HUES64 (cell line): ENCODE data around the gene SERPINA3.

ENCODE experiments used
- H3K27ac ChIP-seq: 2 replicates; pipeline ENCODE4 v1.7.0; 2013; ENCODE audit warnings: low read depth, low read length, inconsistent platforms
- H3K27me3 ChIP-seq: 2 replicates; pipeline ENCODE4 v1.6.1; 2013; ENCODE audit warnings: mild to moderate bottlenecking, low read length; ENCODE audit not compliant: insufficient read depth
- H3K36me3 ChIP-seq: 2 replicates; pipeline ENCODE4 v1.6.1; 2013; ENCODE audit warnings: mild to moderate bottlenecking, low read length; ENCODE audit not compliant: insufficient read depth
- H3K4me1 ChIP-seq: 2 replicates; pipeline ENCODE4 v1.6.1; 2013; ENCODE audit warnings: mild to moderate bottlenecking, low read length, moderate library complexity; ENCODE audit not compliant: insufficient read depth
- H3K4me3 ChIP-seq: 2 replicates; pipeline ENCODE4 v1.5.1; 2013; ENCODE audit warnings: mild to moderate bottlenecking, low read length, moderate library complexity
- H3K9ac ChIP-seq: 2 replicates; pipeline ENCODE4 v1.6.1; 2013; ENCODE audit warnings: mild to moderate bottlenecking, low read depth, low read length
- H3K9me3 ChIP-seq: 2 replicates; pipeline ENCODE4 v1.6.1; 2013; ENCODE audit warnings: low read depth, low read length; ENCODE audit not compliant: insufficient read depth
- WGBS: fragments of 150-250, 120-280 bp; methylation state at CpG from one replicate; pipeline ENCODE4 v1.1.7; 2013; ENCODE audit warnings: missing lambda C conversion rate; 5-methylcytosine and 5-hydroxymethylcytosine counted together

Gene SERPINA3

GRCh38 chr14:94586635-94587034 lies 25.6 kb upstream of the SERPINA3 start:
- H3K27me3 ChIP-seq, result no peaks in the 10 kb centered on the region
- no peaks in the 10 kb centered on the region for H3K36me3 ChIP-seq
- 89% methylated on average over 4 of the region's 4 CpGs for WGBS
- H3K9me3 ChIP-seq, result peaks cover 10% of the 10 kb centered on the region; the same call in 1 of the 2 replicates
- H3K9ac ChIP-seq, result no peak overlapping the region
- no peaks in the 10 kb centered on the region for H3K4me1 ChIP-seq
- H3K4me3 ChIP-seq, result no peak overlapping the region
- H3K27ac ChIP-seq, result no peak overlapping the region

GRCh38 chr14:94588311-94588710 lies 23.9 kb upstream of the SERPINA3 start:
- H3K27ac ChIP-seq, result no peak overlapping the region
- H3K27me3 ChIP-seq, result no peaks in the 10 kb centered on the region
- H3K4me1 ChIP-seq, result no peaks in the 10 kb centered on the region
- H3K9me3 ChIP-seq, result peaks cover 7% of the 10 kb centered on the region; the same call in 1 of the 2 replicates
- no peak overlapping the region for H3K9ac ChIP-seq
- WGBS, result 93% methylated on average over 4 of the region's 4 CpGs
- H3K36me3 ChIP-seq, result no peaks in the 10 kb centered on the region
- H3K4me3 ChIP-seq, result no peak overlapping the region

- Histone ChIP-seq H3K9ac (no peak overlapping the region), H3K27ac (no peak overlapping the region), H3K4me3 (no peak overlapping the region), H3K36me3 (no peaks in the 10 kb centered on the region), H3K4me1 (no peaks in the 10 kb centered on the region), H3K9me3 (no peaks in the 10 kb centered on the region), H3K27me3 (no peaks in the 10 kb centered on the region)
Measured at GRCh38 chr14:94591073-94591472, 21.1 kb upstream of the SERPINA3 start.

GRCh38 chr14:94591871-94592270 lies 20.3 kb upstream of the SERPINA3 start:
- H3K9me3 ChIP-seq, result no peaks in the 10 kb centered on the region
- H3K4me3 ChIP-seq, result no peak overlapping the region
- H3K27me3 ChIP-seq, result no peaks in the 10 kb centered on the region
- H3K27ac ChIP-seq, result no peak overlapping the region
- WGBS, result 95% methylated on average over 8 of the region's 8 CpGs
- no peaks in the 10 kb centered on the region for H3K36me3 ChIP-seq
- H3K9ac ChIP-seq, result no peak overlapping the region
- no peaks in the 10 kb centered on the region for H3K4me1 ChIP-seq

GRCh38 chr14:94592457-94592856 lies 19.7 kb upstream of the SERPINA3 start:
- no peaks in the 10 kb centered on the region for H3K9me3 ChIP-seq
- H3K4me1 ChIP-seq, result no peaks in the 10 kb centered on the region
- no peaks in the 10 kb centered on the region for H3K36me3 ChIP-seq
- no peak overlapping the region for H3K9ac ChIP-seq
- H3K4me3 ChIP-seq, result no peak overlapping the region
- no peaks in the 10 kb centered on the region for H3K27me3 ChIP-seq
- no peak overlapping the region for H3K27ac ChIP-seq

GRCh38 chr14:94593376-94593748 lies 18.8 kb upstream of the SERPINA3 start:
- no peaks in the 10 kb centered on the region for H3K36me3 ChIP-seq
- WGBS, result 67% methylated on average over 3 of the region's 3 CpGs
- no peak overlapping the region for H3K4me3 ChIP-seq
- no peak overlapping the region for H3K9ac ChIP-seq
- H3K27ac ChIP-seq, result no peak overlapping the region
- no peaks in the 10 kb centered on the region for H3K9me3 ChIP-seq
- H3K27me3 ChIP-seq, result no peaks in the 10 kb centered on the region
- H3K4me1 ChIP-seq, result no peaks in the 10 kb centered on the region

GRCh38 chr14:94593749-94594431 lies 18.3 kb upstream of the SERPINA3 start:
- Histone ChIP-seq H3K9ac (no peak overlapping the region), H3K36me3 (no peaks in the 10 kb centered on the region), H3K27me3 (no peaks in the 10 kb centered on the region), H3K27ac (no peak overlapping the region), H3K9me3 (no peaks in the 10 kb centered on the region), H3K4me3 (no peak overlapping the region), H3K4me1 (peaks cover 4% of the 10 kb centered on the region; the same call in 1 of the 2 replicates)
- 93% methylated on average over 4 of the region's 4 CpGs for WGBS

GRCh38 chr14:94594441-94594840 lies 17.8 kb upstream of the SERPINA3 start:
- 92% methylated on average over 7 of the region's 7 CpGs for WGBS
- no peaks in the 10 kb centered on the region for H3K9me3 ChIP-seq
- no peaks in the 10 kb centered on the region for H3K27me3 ChIP-seq
- no peak overlapping the region for H3K4me3 ChIP-seq
- no peaks in the 10 kb centered on the region for H3K36me3 ChIP-seq
- no peak overlapping the region for H3K27ac ChIP-seq
- H3K9ac ChIP-seq, result no peak overlapping the region
- H3K4me1 ChIP-seq, result peaks cover 10% of the 10 kb centered on the region; the same call in 1 of the 2 replicates

GRCh38 chr14:94595912-94596311 lies 16.3 kb upstream of the SERPINA3 start:
- H3K27ac ChIP-seq, result no peak overlapping the region

GRCh38 chr14:94596361-94596760 lies 15.8 kb upstream of the SERPINA3 start:
- 88% methylated on average over 9 of the region's 9 CpGs for WGBS
- Histone ChIP-seq H3K9ac (no peak overlapping the region), H3K27me3 (no peaks in the 10 kb centered on the region), H3K4me3 (no peak overlapping the region), H3K4me1 (peaks cover 10% of the 10 kb centered on the region; the same call in 1 of the 2 replicates), H3K36me3 (no peaks in the 10 kb centered on the region), H3K9me3 (no peaks in the 10 kb centered on the region), H3K27ac (no peak overlapping the region)

More at GRCh38 chr14:94595912-94596311, 16.3 kb upstream of the SERPINA3 start:
- Histone ChIP-seq H3K4me3 (no peak overlapping the region), H3K4me1 (peaks cover 10% of the 10 kb centered on the region; the same call in 1 of the 2 replicates), H3K9me3 (no peaks in the 10 kb centered on the region), H3K9ac (no peak overlapping the region), H3K27me3 (no peaks in the 10 kb centered on the region), H3K36me3 (no peaks in the 10 kb centered on the region)
- WGBS, result 82% methylated on average over 2 of the region's 2 CpGs

- peaks cover 15% of the 10 kb centered on the region; the same call in 1 of the 2 replicates for H3K4me1 ChIP-seq
- no peaks in the 10 kb centered on the region for H3K9me3 ChIP-seq
- H3K27ac ChIP-seq, result no peak overlapping the region
- H3K27me3 ChIP-seq, result no peaks in the 10 kb centered on the region
- no peak overlapping the region for H3K9ac ChIP-seq
- H3K4me3 ChIP-seq, result no peak overlapping the region
- 96% methylated on average over 5 of the region's 5 CpGs for WGBS
- H3K36me3 ChIP-seq, result no peaks in the 10 kb centered on the region
Measured at GRCh38 chr14:94597788-94598187, 14.4 kb upstream of the SERPINA3 start.

- Histone ChIP-seq H3K4me3 (no peak overlapping the region), H3K9ac (no peak overlapping the region), H3K4me1 (peaks cover 15% of the 10 kb centered on the region; the same call in 1 of the 2 replicates), H3K27ac (no peak overlapping the region), H3K9me3 (no peaks in the 10 kb centered on the region), H3K36me3 (no peaks in the 10 kb centered on the region), H3K27me3 (no peaks in the 10 kb centered on the region)
- 85% methylated on average over 7 of the region's 7 CpGs for WGBS
Measured at GRCh38 chr14:94598506-94598815, 13.7 kb upstream of the SERPINA3 start.
